T-helper 22 cell (primary cell): ENCODE measurements around the gene CHST7.
A peak's percentile ranks its signal among the peaks of the same experiment; 100 is the strongest.

Experiments used
- DNase-seq: peaks from one replicate; pipeline ENCODE4 v3.0.0-alpha.2; 2020; ENCODE audit warnings: low read depth

Gene CHST7

GRCh38 chrX:46610070-46610658 is 36.6 kb downstream of the CHST7 start:
- no peak for DNase-seq

- DNase-seq: peak; percentile 45
These were observed 38.2 kb downstream of the CHST7 start for GRCh38 chrX:46611658-46612362.

- DNase-seq: no peak
These were observed 44.3 kb downstream of the CHST7 start for GRCh38 chrX:46617906-46618305.

GRCh38 chrX:46618947-46619346 is 45.4 kb downstream of the CHST7 start:
- DNase-seq: no peak

- no peak for DNase-seq
These were observed 46.9 kb downstream of the CHST7 start for GRCh38 chrX:46620505-46620904.

- no peak for DNase-seq
These were observed 48.0 kb downstream of the CHST7 start for GRCh38 chrX:46621572-46621971.

GRCh38 chrX:46624090-46624786 is 50.7 kb downstream of the CHST7 start:
- no peak for DNase-seq

- peak; percentile 5 for DNase-seq
These were observed 53.0 kb downstream of the CHST7 start for GRCh38 chrX:46626566-46626965.

- no peak for DNase-seq
These were observed 53.5 kb downstream of the CHST7 start for GRCh38 chrX:46627062-46627461.

- no peak for DNase-seq
These were observed 54.3 kb downstream of the CHST7 start for GRCh38 chrX:46627711-46628419.

- DNase-seq: no peak
These were observed 55.2 kb downstream of the CHST7 start for GRCh38 chrX:46628460-46629371.

- no peak for DNase-seq
These were observed 56.6 kb downstream of the CHST7 start for GRCh38 chrX:46630141-46630540.

- DNase-seq: no peak
These were observed 61.0 kb downstream of the CHST7 start for GRCh38 chrX:46634577-46634976.

GRCh38 chrX:46635186-46635585 is 61.6 kb downstream of the CHST7 start:
- DNase-seq: no peak

GRCh38 chrX:46636223-46636622 is 62.7 kb downstream of the CHST7 start:
- DNase-seq: no peak

- DNase-seq: no peak
These were observed 64.4 kb downstream of the CHST7 start for GRCh38 chrX:46637938-46638337.

GRCh38 chrX:46642145-46642544 is 68.6 kb downstream of the CHST7 start:
- DNase-seq: no peak

GRCh38 chrX:46643636-46644035 is 70.1 kb downstream of the CHST7 start:
- no peak for DNase-seq

- no peak for DNase-seq
These were observed 72.0 kb downstream of the CHST7 start for GRCh38 chrX:46645614-46646013.

GRCh38 chrX:46647251-46647650 is 73.7 kb downstream of the CHST7 start:
- no peak for DNase-seq
